HG03097 (cell line): Measurements from ENCODE around the gene SNRNP27.
"Not testable (repeated sequence)": the region's sequence is repeated elsewhere in the genome, so short reads cannot be mapped to it uniquely, and the experiment has no call there.

Experiments
- ATAC-seq: cut with Tn5 transposase; IDR thresholded peaks from one replicate; pipeline ENCODE4 v1.9.1; 2021; ENCODE audit not compliant: unreplicated experiment, low FRiP score

Gene SNRNP27, protein sequence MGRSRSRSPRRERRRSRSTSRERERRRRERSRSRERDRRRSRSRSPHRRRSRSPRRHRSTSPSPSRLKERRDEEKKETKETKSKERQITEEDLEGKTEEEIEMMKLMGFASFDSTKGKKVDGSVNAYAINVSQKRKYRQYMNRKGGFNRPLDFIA

DNA sequence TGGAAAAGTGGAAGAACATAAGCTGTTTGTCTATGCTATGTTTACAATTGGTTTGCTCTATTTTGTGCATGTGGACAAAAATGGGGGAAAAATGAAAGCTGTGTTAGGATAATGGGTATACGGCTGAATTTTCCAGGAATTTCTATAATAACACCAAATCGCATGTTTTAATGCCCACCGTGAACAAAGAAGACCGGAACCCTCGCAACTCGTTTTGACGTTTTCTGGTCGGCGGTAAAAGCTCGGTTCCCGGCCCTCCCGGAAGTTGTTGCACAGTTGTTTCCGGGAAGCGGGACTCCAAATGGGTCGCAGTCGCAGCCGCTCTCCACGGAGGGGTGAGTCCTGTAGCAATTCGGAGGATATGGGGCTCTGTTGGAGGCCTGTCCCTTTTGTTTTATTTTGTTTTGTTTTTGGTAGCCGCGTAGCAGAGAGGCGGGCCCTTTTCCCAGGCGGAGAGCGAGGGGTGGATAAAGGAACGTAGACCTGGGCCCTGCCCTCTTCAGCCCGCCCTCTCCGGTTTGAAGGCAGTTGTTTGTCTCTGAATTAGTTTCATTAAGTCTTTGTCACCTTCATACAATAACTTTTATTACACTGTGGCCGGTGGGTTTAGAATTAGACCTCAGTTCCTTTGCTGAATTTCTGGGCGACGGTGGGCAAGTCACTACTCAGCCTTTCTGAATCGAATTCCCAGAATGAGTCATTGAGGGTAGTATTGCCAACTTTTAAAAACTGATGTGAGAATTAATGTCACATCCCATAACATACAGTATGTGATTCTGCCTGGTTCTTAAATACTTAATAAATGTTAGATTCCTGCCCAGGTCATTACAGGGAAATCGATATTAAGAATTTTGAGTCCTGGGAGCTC, at the start of gene SNRNP27:
Gene SNRNP27 (plus strand): TSS at position 273 of the 868 bp plus-strand sequence. CDS start 29 bp downstream, at position 302.
- peak; percentile 63 for ATAC-seq

DNA sequence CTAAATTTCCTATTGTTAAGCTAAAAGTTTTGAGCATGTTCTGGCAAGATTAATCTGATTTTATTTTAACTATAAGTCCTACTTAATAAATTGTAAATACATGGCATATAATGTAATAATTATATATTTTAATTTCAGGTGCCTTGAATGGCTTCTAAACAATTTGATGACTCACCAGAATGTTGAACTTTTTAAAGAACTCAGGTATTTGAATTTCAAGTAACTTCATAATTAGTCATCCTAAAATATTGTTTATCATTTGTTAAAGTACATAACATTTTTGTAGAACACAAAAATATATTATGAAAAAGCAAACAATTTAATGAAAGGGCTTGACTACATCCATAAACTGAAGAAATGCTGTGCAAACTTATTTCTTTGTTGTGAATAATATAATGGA, 49.8 kb upstream of the SNRNP27 start:
- no peak for ATAC-seq

- no peak for ATAC-seq
Measured at GRCh38 chr2:69844560-69844959, 49.2 kb upstream of the SNRNP27 start.

- ATAC-seq = no peak
Measured at GRCh38 chr2:69846182-69847067, 47.3 kb upstream of the SNRNP27 start.

DNA sequence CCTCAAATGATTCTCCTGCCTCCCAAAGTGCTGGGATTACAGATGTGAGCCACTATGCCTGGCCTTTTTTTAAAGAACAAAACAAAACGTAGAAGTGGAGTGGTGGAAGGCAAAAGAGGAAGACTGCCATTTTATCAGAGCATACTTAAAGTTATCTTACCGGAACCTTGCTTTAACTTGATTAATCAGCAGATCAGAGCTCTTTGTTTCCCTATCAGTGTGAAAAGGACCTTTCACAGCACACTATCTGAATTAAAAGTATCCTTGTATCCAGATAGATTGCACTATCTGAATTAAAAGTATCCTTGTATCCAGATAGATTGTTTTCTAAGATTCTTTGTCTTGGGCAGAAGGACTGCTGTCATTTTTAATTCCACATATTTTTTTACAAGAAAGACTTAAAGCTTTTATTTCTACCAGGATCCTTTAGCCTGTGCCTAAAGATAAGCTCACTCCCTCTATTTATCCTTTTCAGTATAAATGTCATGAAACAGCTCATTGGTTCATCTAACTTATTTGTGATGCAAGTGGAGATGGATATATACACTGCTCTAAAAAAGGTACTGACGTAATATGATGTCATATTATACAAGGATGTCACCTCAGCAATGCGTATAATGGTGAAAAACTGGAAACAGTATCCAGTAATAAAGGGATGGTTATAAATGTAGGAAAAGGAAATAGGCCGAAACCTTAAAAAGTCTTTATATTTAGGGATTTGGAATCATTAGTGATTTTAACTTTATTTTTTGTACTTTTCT, 46.5 kb upstream of the SNRNP27 start:
- no peak for ATAC-seq

- no peak for ATAC-seq
Measured at GRCh38 chr2:69848186-69848790, 45.5 kb upstream of the SNRNP27 start.

GRCh38 chr2:69858261-69858660, 35.5 kb upstream of the SNRNP27 start:
- no peak for ATAC-seq

DNA sequence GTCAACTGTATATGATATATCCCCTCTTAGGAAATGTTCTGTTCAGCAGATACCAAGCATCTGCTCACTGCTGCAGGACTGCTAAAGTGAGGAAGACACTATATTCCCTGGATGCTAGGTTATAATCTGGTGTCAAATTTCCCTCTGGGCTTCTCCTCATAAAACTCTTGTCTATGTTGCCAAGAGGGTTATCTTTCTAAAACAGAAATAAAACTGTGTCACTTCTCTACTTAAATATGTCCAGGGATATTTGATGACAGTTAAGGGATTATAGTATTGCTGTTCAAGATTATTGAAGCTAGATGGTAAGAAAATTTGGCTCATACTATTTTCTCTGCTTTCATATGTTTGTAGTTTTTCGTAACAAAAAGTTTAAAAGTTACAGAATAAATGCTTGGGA, 30.5 kb upstream of the SNRNP27 start:
- no peak for ATAC-seq

- ATAC-seq = no peak
Measured at GRCh38 chr2:69888451-69888850, 5.3 kb upstream of the SNRNP27 start.

- no peak for ATAC-seq
Measured at GRCh38 chr2:69889302-69889701, 4.5 kb upstream of the SNRNP27 start.

DNA sequence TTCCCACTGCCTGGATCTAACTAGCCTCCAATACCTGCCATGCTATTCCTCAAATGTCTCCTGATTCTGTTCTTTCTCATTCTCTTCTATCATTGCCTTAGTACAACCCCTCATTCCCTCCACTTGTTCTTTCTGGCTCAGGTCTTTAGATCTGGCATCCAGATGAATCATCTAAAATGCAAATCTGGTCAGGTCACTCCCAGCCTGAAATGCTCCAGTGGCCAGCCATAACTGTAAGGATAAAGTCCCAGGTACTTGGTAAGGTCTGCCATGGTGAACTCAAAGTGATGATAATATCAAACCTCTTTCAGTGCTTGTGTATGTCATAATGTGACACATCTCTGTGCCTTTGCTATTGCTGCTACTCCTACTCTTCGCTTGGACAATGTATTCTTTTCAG, 2.9 kb upstream of the SNRNP27 start:
- ATAC-seq = no peak

GRCh38 chr2:69892838-69893424, 825 bp upstream of the SNRNP27 start:
- ATAC-seq = not testable (repeated sequence)

DNA sequence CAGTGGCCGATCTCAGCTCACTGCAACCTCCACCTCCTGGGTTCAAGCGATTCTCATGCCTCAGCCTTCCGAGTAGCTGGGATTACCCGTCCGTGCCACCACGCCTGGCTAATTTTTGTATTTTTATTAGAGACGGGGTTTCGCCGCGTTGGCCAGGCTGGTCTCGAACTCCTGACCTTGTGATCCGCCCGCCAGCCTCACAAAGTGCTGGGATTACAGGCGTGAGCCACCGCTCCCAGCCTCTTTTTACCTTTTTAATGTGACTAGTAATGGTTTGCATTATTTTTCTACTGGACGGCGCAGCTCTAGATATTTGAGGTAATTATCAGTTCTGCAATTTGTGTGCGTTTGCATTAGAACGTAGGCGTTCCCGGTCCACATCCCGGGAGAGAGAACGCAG, 981 bp downstream of the SNRNP27 start:
- not testable (repeated sequence) for ATAC-seq

- no peak for ATAC-seq
Measured at GRCh38 chr2:69902213-69902922, 8.6 kb downstream of the SNRNP27 start.

- no peak for ATAC-seq
Measured at GRCh38 chr2:69907216-69907615, 13.5 kb downstream of the SNRNP27 start.

GRCh38 chr2:69911985-69912563, 18.3 kb downstream of the SNRNP27 start:
- no peak for ATAC-seq

- ATAC-seq = peak; percentile 86
Measured at GRCh38 chr2:69914164-69914949, 20.6 kb downstream of the SNRNP27 start.
